ENCODE measurements around the gene SLC6A14.

SLC6A14 gene, protein sequence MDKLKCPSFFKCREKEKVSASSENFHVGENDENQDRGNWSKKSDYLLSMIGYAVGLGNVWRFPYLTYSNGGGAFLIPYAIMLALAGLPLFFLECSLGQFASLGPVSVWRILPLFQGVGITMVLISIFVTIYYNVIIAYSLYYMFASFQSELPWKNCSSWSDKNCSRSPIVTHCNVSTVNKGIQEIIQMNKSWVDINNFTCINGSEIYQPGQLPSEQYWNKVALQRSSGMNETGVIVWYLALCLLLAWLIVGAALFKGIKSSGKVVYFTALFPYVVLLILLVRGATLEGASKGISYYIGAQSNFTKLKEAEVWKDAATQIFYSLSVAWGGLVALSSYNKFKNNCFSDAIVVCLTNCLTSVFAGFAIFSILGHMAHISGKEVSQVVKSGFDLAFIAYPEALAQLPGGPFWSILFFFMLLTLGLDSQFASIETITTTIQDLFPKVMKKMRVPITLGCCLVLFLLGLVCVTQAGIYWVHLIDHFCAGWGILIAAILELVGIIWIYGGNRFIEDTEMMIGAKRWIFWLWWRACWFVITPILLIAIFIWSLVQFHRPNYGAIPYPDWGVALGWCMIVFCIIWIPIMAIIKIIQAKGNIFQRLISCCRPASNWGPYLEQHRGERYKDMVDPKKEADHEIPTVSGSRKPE

DNA sequence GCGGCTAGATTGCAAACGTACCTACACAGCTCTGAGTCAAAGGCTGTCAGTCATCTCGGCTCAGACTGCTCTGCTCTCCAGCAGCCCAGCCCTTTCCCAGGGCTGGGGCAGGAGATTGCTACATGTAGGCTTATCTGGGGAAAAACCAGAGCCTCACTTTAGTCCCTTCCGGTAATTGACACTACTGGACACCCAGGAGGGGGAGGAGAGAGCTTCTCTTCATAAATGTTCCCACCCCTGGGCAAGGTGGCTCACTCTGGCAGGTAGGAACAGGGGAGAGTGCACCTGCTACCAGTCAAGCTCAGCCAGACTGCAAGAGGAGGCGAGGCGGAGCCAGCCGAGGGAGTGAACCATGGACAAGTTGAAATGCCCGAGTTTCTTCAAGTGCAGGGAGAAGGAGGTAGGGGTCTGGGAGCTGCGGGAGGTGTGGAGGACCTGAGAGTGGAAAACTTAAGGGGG is at the start of gene SLC6A14:
TSS of gene SLC6A14 (plus strand) at position 249 of the 459 bp plus-strand sequence. CDS start at position 353, 104 bp downstream.
- H3K4me1 Mint-ChIP-seq: no peaks in the 10 kb centered on the region
- no peaks in the 10 kb centered on the region for H3K27me3 Mint-ChIP-seq
- CTCF ChIA-PET: no interaction called here
- H3K9me3 Mint-ChIP-seq: peaks cover 5% of the 10 kb centered on the region
- H3K4me3 Mint-ChIP-seq: no peak within 1 kb of the TSS
- DNase-seq: no peak
- no peak within 1 kb of the TSS for H3K27ac Mint-ChIP-seq
- no peaks in the 10 kb centered on the region for H3K36me3 Mint-ChIP-seq

DNA sequence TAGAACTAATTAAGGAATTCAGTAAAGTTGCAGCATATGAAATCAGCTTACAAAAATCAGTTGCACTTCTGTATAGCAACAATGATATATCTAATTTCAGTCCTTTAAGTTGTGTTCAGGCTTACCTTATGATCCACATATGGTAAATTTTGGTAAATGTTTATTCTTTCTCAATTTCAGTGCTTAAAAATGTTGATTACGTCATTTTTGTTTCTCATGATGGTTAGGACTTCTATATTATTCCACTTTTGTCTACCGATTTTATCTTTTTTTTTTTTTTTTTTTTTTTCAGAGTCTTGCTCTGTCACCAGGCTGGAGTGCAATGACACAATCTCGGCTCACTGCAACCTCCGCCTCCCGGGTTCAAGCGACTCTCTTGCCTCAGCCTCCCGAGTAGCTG is 40.7 kb upstream of the SLC6A14 start:
- Mint-ChIP-seq H3K4me1 (no peaks in the 10 kb centered on the region), H3K36me3 (no peaks in the 10 kb centered on the region), H3K27me3 (no peaks in the 10 kb centered on the region), H3K27ac (no peak overlapping the region), H3K4me3 (no peak overlapping the region), H3K9me3 (peaks cover 3% of the 10 kb centered on the region)
- no peak for DNase-seq
- CTCF ChIA-PET: no interaction called here

DNA sequence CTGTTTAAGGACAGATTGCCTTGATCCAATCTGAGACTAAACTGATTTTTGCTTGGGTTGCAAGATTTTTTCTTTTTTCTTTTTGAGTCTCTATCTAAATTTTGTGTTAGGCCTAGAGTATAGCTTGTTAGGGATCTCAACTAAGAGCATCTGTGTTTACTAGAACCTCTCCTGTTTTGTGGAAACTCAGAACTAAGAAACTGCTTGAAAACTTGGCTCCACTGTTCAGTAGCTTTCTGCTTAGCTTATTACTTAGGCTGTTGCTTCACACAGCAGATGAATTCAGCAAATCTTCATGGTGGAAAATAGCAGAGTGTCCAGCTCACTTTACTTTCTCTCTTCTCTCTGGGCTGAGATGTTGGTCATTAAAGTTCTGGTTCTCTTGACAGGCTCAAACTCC is 36.7 kb upstream of the SLC6A14 start:
- Mint-ChIP-seq H3K27ac (no peak overlapping the region), H3K9me3 (peaks cover 5% of the 10 kb centered on the region), H3K36me3 (no peaks in the 10 kb centered on the region), H3K4me1 (no peaks in the 10 kb centered on the region), H3K27me3 (no peaks in the 10 kb centered on the region), H3K4me3 (no peak overlapping the region)
- CTCF ChIA-PET: no interaction called here
- no peak for DNase-seq

DNA sequence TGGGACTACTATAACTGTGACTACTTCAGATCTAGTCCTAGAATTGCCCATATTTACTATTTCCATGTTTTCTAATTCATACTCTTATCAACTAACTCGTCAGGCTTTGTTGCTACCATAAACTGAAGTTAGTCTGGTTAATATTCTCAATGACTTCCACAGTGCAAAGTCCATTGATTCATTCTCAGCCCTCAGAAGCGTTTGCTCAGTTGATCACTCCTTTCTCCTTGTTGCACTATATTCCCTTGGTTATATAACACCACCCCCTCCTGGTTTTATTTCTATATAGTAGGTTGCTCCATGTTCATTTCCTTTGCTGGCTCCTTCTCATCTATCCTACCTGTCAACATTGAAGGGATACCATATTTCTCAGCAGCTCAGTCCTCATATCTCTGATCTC is 27.2 kb upstream of the SLC6A14 start:
- CTCF ChIA-PET: no interaction called here
- no peak overlapping the region for H3K27ac Mint-ChIP-seq
- DNase-seq: no peak
- no peaks in the 10 kb centered on the region for H3K27me3 Mint-ChIP-seq
- H3K36me3 Mint-ChIP-seq: no peaks in the 10 kb centered on the region
- no peaks in the 10 kb centered on the region for H3K4me1 Mint-ChIP-seq
- H3K4me3 Mint-ChIP-seq: no peak overlapping the region
- no peaks in the 10 kb centered on the region for H3K9me3 Mint-ChIP-seq

DNA sequence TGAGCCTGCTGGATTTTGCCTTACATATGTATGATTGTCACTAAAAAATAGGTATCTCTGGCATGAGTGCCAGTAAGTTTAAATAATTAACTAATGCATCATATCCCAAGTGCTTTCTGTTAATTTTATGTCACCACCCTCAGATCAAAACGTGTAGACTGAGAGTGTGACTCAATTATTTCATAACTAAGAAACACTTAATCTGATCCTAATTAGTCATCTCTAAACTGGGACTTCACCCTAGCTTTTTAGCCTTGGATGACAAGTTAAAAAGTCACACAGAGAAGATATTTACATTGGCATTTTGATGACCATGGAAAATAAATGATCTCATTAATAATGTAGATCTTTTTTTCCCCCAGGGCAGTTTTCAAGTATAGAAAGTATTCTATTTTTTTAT is 23.1 kb upstream of the SLC6A14 start:
- Mint-ChIP-seq H3K4me3 (no peak overlapping the region), H3K27me3 (no peaks in the 10 kb centered on the region), H3K27ac (no peak overlapping the region), H3K9me3 (no peaks in the 10 kb centered on the region), H3K36me3 (no peaks in the 10 kb centered on the region), H3K4me1 (no peaks in the 10 kb centered on the region)
- no peak for DNase-seq
- CTCF ChIA-PET: no interaction called here

DNA sequence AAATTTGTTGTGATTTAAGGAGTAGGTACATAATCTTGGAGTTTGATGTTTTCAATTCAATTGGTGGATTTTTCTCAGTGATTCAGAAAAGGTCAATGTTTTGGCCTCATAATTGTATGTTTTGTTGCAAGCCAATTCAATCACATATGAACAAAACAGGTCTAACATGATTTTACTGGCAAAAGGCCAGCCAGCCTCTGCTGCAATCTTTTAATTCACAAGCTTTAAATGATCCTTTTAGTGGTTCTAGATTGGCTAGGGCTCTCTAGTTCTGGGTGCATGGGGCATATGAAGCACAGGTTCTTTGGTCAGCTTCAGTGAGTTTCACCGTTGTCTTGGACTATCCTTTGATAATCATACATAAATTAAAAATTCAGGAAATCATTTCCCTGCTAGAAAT is 19.2 kb upstream of the SLC6A14 start:
- no peaks in the 10 kb centered on the region for H3K27me3 Mint-ChIP-seq
- H3K9me3 Mint-ChIP-seq: no peaks in the 10 kb centered on the region
- no peak overlapping the region for H3K27ac Mint-ChIP-seq
- no peaks in the 10 kb centered on the region for H3K4me1 Mint-ChIP-seq
- H3K4me3 Mint-ChIP-seq: no peak overlapping the region
- H3K36me3 Mint-ChIP-seq: no peaks in the 10 kb centered on the region
- CTCF ChIA-PET: no interaction called here
- DNase-seq: no peak

DNA sequence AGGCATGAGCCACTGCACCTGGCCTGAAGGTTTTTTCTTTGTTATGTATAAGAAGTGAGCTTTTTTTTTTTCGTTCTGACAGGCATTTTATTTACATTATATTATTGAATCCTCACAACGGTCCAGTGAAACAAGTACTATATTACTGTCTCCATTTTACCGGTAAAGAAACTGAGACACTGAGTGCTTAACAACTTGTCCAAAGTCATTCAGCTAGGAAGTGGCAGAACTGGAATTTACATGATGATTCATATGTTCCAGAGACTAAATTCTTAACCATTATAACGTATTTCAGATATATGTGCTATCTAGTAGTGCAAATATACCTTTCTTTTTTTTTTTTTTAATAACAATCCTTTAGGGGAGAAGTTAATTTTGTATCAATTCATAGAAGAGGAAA is 18.4 kb upstream of the SLC6A14 start:
- Mint-ChIP-seq H3K4me1 (no peaks in the 10 kb centered on the region), H3K36me3 (no peaks in the 10 kb centered on the region), H3K27me3 (no peaks in the 10 kb centered on the region), H3K27ac (no peak overlapping the region), H3K9me3 (no peaks in the 10 kb centered on the region), H3K4me3 (no peak overlapping the region)
- no peak for DNase-seq
- CTCF ChIA-PET: no interaction called here

DNA sequence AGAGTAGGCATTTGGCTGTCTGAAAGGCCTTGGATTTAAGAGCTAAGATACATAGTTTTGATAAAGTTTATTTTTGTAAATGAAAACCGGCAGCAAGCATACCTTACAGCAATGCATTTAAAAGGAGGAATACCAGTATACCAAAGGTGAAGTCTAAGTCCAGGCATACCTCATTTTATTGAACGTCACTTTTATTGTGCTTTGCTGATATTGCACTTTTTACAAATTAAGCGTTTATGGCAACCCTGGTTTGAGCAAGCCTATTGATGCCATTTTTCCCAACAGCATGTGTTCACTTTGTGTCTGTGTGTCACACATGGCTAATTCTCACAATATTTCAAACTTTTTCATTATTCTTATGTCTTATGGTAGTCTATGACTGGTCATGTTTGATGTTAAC is 8.4 kb upstream of the SLC6A14 start:
- no peaks in the 10 kb centered on the region for H3K36me3 Mint-ChIP-seq
- no peaks in the 10 kb centered on the region for H3K27me3 Mint-ChIP-seq
- no peaks in the 10 kb centered on the region for H3K9me3 Mint-ChIP-seq
- DNase-seq: no peak
- CTCF ChIA-PET: no interaction called here
- no peak overlapping the region for H3K27ac Mint-ChIP-seq
- H3K4me1 Mint-ChIP-seq: no peaks in the 10 kb centered on the region
- H3K4me3 Mint-ChIP-seq: no peak overlapping the region

DNA sequence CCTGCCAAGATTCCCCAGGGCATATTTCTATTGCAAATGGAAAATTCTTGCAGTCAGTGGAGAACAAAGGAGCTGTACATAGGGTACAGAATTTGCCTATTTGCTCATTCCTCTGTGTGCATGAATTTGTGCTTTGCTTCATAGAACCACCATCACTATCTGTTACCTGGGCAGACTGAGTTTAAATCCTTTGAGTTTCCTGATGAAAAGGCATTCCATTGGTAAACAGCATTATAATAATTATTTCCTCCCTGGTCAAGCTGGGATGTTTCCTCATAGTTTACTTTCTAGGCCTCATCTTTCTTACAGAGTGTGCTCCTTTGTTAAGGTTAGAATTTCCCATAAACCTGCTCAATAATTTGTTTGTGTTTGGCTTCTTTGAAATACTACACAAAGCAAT is 809 bp upstream of the SLC6A14 start:
- H3K27me3 Mint-ChIP-seq: no peaks in the 10 kb centered on the region
- CTCF ChIA-PET: no interaction called here
- no peak for DNase-seq

DNA sequence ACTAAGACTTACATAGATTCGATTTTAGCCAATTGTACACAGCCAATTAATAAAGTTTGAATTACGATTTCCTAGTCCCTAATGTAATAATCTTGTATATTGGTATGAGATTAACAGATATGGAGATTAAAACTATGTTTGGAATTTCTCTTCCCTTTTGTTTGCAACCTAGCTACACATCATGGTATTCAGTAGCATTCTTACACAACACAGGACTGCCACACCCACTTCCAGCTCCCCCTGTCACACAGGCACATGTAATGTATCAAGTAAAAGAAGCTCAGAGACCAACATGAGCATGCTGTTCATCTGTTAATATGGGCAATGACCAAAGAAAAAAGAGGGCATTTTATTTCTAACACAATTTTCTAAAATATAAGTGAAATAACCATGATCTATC is 12.8 kb downstream of the SLC6A14 start:
- Mint-ChIP-seq H3K9me3 (no peaks in the 10 kb centered on the region), H3K27ac (no peak overlapping the region), H3K36me3 (no peaks in the 10 kb centered on the region), H3K4me1 (no peaks in the 10 kb centered on the region), H3K4me3 (no peak overlapping the region), H3K27me3 (no peaks in the 10 kb centered on the region)
- no peak for DNase-seq
- CTCF ChIA-PET: no interaction called here

More for the DNA sequence above, 809 bp upstream of the SLC6A14 start:
- Mint-ChIP-seq H3K27ac (no peak overlapping the region), H3K4me1 (no peaks in the 10 kb centered on the region), H3K36me3 (no peaks in the 10 kb centered on the region), H3K4me3 (no peak overlapping the region), H3K9me3 (peaks cover 5% of the 10 kb centered on the region)

DNA sequence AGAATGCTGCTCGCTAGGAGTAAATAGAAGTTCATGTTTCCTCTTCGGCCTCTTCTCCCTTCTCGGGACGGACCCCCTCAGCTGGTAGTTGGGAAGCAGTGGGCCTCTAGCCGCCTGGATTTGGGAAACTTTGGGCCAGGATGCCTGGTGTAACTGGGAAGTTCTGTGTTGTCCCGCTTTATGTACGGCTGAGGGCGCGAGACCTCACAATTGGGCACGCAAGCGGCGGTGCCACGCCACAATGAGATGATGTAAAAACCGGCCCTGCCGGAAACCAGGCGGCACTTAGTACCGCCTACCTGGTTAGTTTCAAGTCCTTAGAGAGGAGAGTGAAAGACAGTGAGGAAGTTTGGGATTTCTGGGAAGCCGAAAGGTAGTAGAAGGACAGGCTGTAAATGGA is 26.4 kb downstream of the SLC6A14 start, which contains the start of gene CT83:
TSS of gene CT83 (minus strand) at position 155 of the 400 bp plus-strand sequence. CDS start at position 35, 120 bp downstream.
- Mint-ChIP-seq H3K4me1 (no peaks in the 10 kb centered on the region), H3K27me3 (no peaks in the 10 kb centered on the region), H3K27ac (no peak within 1 kb of the TSS), H3K9me3 (peaks cover 2% of the 10 kb centered on the region), H3K4me3 (no peak within 1 kb of the TSS), H3K36me3 (no peaks in the 10 kb centered on the region)
- CTCF ChIA-PET: no interaction called here
- no peak for DNase-seq

DNA sequence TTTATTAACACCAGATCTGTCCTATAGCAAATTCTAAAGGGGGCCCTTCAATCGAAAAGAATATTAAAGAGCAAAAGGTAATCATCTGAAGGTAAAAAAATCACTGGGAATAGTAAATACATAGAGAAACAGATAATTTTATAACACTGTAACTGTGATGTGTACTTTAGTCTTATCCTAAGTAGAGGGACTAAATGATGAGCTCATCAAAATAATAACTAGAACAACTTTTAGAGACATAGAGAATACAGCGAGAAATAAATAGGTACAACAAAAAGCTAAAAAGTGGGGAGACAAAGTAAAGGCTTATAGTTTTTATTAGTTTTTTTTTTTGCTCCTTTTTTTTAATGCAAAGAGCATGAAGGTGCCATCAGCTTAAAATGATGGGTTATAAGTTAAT is 43.7 kb downstream of the SLC6A14 start:
- Mint-ChIP-seq H3K4me1 (no peaks in the 10 kb centered on the region), H3K27me3 (no peaks in the 10 kb centered on the region), H3K4me3 (no peak overlapping the region), H3K27ac (no peak overlapping the region), H3K36me3 (no peaks in the 10 kb centered on the region), H3K9me3 (no peaks in the 10 kb centered on the region)
- DNase-seq: no peak
- CTCF ChIA-PET: no interaction called here

DNA sequence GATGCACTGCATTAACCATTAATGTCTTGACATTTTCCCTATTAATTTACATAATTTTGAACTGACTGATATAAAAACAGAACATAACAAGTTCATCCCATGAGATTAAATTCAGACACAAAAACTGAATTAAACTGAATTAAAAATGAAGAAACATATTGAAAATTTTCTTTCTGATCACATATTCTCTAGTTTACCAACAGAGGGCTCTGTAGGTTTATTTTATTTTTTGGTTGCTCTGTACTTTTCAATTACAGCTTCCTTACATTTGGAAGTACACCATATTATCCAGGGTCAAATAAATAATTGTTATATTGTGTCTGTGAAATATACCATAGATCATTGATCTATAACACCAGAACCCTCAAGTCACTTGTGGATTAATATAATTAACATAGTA is 53.7 kb downstream of the SLC6A14 start:
- Mint-ChIP-seq H3K27me3 (no peaks in the 10 kb centered on the region), H3K4me1 (no peaks in the 10 kb centered on the region), H3K9me3 (no peaks in the 10 kb centered on the region), H3K4me3 (no peak overlapping the region), H3K36me3 (no peaks in the 10 kb centered on the region), H3K27ac (no peak overlapping the region)
- CTCF ChIA-PET: no interaction called here
- no peak for DNase-seq

DNA sequence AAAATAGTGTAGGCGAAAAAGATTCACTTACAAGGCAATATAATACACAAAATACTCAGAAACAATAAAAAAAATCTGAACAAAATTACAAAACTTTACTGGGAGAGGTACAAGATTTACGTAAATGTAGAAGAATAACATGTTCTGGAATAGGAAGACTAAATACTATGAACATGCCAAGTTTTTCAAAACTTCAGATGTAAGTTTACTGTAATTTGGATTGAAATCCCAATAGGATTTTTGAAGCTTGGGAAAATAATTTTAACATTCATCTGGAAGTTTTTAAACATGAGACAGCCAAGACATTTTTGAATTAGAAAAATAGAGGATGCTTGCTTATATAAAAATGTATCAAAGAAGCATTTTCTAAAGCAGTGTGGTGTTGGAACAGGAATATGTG is 56.9 kb downstream of the SLC6A14 start:
- DNase-seq: no peak
- Mint-ChIP-seq H3K4me1 (no peaks in the 10 kb centered on the region), H3K36me3 (no peaks in the 10 kb centered on the region), H3K4me3 (no peak overlapping the region), H3K27me3 (no peaks in the 10 kb centered on the region), H3K27ac (no peak overlapping the region), H3K9me3 (no peaks in the 10 kb centered on the region)
- CTCF ChIA-PET: no interaction called here

DNA sequence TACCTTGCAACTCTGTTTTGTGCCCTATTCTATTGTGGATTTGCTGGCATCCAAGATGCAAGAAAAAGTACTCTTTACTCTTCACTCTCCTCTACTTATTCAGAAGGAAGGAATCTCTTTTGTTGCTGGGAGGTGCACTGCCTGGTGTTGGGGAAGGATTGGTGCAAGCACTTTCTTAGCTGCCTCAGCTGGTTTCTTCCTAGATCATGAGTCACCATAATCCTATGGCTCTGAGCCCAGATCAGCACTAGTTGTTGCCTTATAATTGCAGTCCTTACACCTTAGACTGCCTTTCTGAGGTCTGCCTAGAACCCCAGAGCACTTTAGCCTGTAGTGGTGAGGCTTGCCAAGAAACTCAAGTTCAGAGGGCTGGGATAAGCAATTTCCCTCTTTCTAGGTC is 63.4 kb downstream of the SLC6A14 start:
- Mint-ChIP-seq H3K27me3 (no peaks in the 10 kb centered on the region), H3K4me3 (no peak overlapping the region), H3K36me3 (no peaks in the 10 kb centered on the region), H3K27ac (no peak overlapping the region), H3K4me1 (no peaks in the 10 kb centered on the region), H3K9me3 (no peaks in the 10 kb centered on the region)
- no peak for DNase-seq
- CTCF ChIA-PET: no interaction called here

Data from activated naive CD4-positive, alpha-beta T cell treated with anti-CD3 and anti-CD28 coated beads, Interleukin-2, amount 10 ng/mL, durations not matched to agents 7 days and 5 days (primary cell).